BLaER1 (cell line): ENCODE data around the gene SPRED3.
"Not testable (repeated sequence)": the region's sequence is repeated elsewhere in the genome, so short reads cannot be mapped to it uniquely, and the experiment has no call there.

ENCODE experiments used
- H3K27ac ChIP-seq: shearing (Covaris generic); formaldehyde crosslinking; 2 replicates; pipeline ENCODE4 v1.8.1; 2022
- H3K27me3 ChIP-seq: shearing (Covaris generic); formaldehyde crosslinking; 2 replicates; pipeline ENCODE4 v1.8.1; 2022
- H3K36me3 ChIP-seq: shearing (Covaris generic); formaldehyde crosslinking; 2 replicates; pipeline ENCODE4 v1.8.1; 2022
- H3K4me1 ChIP-seq: shearing (Covaris generic); formaldehyde crosslinking; 2 replicates; pipeline ENCODE4 v1.8.1; 2022
- H3K4me2 ChIP-seq: shearing (Covaris generic); formaldehyde crosslinking; 2 replicates; pipeline ENCODE4 v1.8.1; 2022
- H3K4me3 ChIP-seq: shearing (Covaris generic); formaldehyde crosslinking; 2 replicates; pipeline ENCODE4 v1.8.1; 2022
- H3K9ac ChIP-seq: shearing (Covaris generic); formaldehyde crosslinking; 2 replicates; pipeline ENCODE4 v1.8.1; 2022
- H3K9me3 ChIP-seq: shearing (Covaris generic); formaldehyde crosslinking; 2 replicates; pipeline ENCODE4 v1.8.1; 2022
- H4K20me1 ChIP-seq: shearing (Covaris generic); formaldehyde crosslinking; 2 replicates; pipeline ENCODE4 v1.8.1; 2022
- Cebpa-rat ChIP-seq: shearing (Covaris generic); IDR thresholded peaks from 2 replicates; pipeline ENCODE4 v1.8.1; 2022

SPRED3 gene

GRCh38 chr19:38413416-38413815 is 24.9 kb downstream of the SPRED3 start:
- no peaks in the 10 kb centered on the region for H4K20me1 ChIP-seq
- no peak for TF ChIP-seq Cebpa-rat
- H3K27ac ChIP-seq: no peak overlapping the region
- H3K4me2 ChIP-seq: no peak overlapping the region
- H3K27me3 ChIP-seq: no peaks in the 10 kb centered on the region
- H3K4me1 ChIP-seq: peaks cover 16% of the 10 kb centered on the region
- H3K9me3 ChIP-seq: no peaks in the 10 kb centered on the region
- H3K36me3 ChIP-seq: no peaks in the 10 kb centered on the region
- no peak overlapping the region for H3K4me3 ChIP-seq
- H3K9ac ChIP-seq: no peak overlapping the region

GRCh38 chr19:38417146-38417543 is 28.6 kb downstream of the SPRED3 start:
- no peak for TF ChIP-seq Cebpa-rat
- Histone ChIP-seq H4K20me1 (no peaks in the 10 kb centered on the region), H3K4me2 (peak overlapping the region; percentile 94), H3K9me3 (no peaks in the 10 kb centered on the region), H3K27me3 (no peaks in the 10 kb centered on the region), H3K4me1 (peaks cover 19% of the 10 kb centered on the region), H3K27ac (no peak overlapping the region), H3K4me3 (peak overlapping the region; percentile 60; the same call in 1 of the 2 replicates), H3K9ac (no peak overlapping the region), H3K36me3 (no peaks in the 10 kb centered on the region)

- peaks cover 24% of the 10 kb centered on the region for H3K4me1 ChIP-seq
- peak overlapping the region; percentile 94 for H3K4me2 ChIP-seq
- H3K27me3 ChIP-seq: no peaks in the 10 kb centered on the region
- H4K20me1 ChIP-seq: no peaks in the 10 kb centered on the region
- peak overlapping the region; percentile 35; the same call in 1 of the 2 replicates for H3K9ac ChIP-seq
- H3K4me3 ChIP-seq: peak overlapping the region; percentile 60
- TF ChIP-seq Cebpa-rat: no peak
- H3K27ac ChIP-seq: peak overlapping the region; percentile 38; the same call in 1 of the 2 replicates
- no peaks in the 10 kb centered on the region for H3K36me3 ChIP-seq
- H3K9me3 ChIP-seq: no peaks in the 10 kb centered on the region
These were observed 29.3 kb downstream of the SPRED3 start for GRCh38 chr19:38417544-38418506.

- Histone ChIP-seq H4K20me1 (no peaks in the 10 kb centered on the region), H3K4me3 (no peak overlapping the region), H3K27ac (no peak overlapping the region), H3K36me3 (no peaks in the 10 kb centered on the region), H3K4me1 (peaks cover 43% of the 10 kb centered on the region), H3K9me3 (no peaks in the 10 kb centered on the region), H3K9ac (no peak overlapping the region), H3K27me3 (no peaks in the 10 kb centered on the region), H3K4me2 (no peak overlapping the region)
- TF ChIP-seq Cebpa-rat: no peak
These were observed 32.4 kb downstream of the SPRED3 start for GRCh38 chr19:38420935-38421334.

- H3K4me1 ChIP-seq: peaks cover 52% of the 10 kb centered on the region
These were observed 33.4 kb downstream of the SPRED3 start for GRCh38 chr19:38421856-38422255.

GRCh38 chr19:38422438-38422837 is 33.9 kb downstream of the SPRED3 start:
- Histone ChIP-seq H3K4me1 (peaks cover 52% of the 10 kb centered on the region), H3K9ac (no peak overlapping the region), H3K27ac (no peak overlapping the region), H3K9me3 (no peaks in the 10 kb centered on the region), H4K20me1 (no peaks in the 10 kb centered on the region), H3K36me3 (no peaks in the 10 kb centered on the region), H3K27me3 (no peaks in the 10 kb centered on the region), H3K4me3 (no peak overlapping the region), H3K4me2 (no peak overlapping the region)
- no peak for TF ChIP-seq Cebpa-rat

More at GRCh38 chr19:38421856-38422255, 33.4 kb downstream of the SPRED3 start:
- no peaks in the 10 kb centered on the region for H4K20me1 ChIP-seq
- H3K9ac ChIP-seq: no peak overlapping the region
- H3K36me3 ChIP-seq: no peaks in the 10 kb centered on the region
- H3K27me3 ChIP-seq: no peaks in the 10 kb centered on the region
- H3K4me2 ChIP-seq: no peak overlapping the region
- H3K9me3 ChIP-seq: no peaks in the 10 kb centered on the region
- H3K4me3 ChIP-seq: no peak overlapping the region
- H3K27ac ChIP-seq: no peak overlapping the region
- TF ChIP-seq Cebpa-rat: no peak

GRCh38 chr19:38424272-38424671 is 35.8 kb downstream of the SPRED3 start:
- no peak for TF ChIP-seq Cebpa-rat
- Histone ChIP-seq H3K4me3 (no peak overlapping the region), H4K20me1 (no peaks in the 10 kb centered on the region), H3K9ac (no peak overlapping the region), H3K9me3 (no peaks in the 10 kb centered on the region), H3K4me2 (no peak overlapping the region), H3K27ac (no peak overlapping the region), H3K4me1 (peaks cover 47% of the 10 kb centered on the region), H3K36me3 (no peaks in the 10 kb centered on the region), H3K27me3 (no peaks in the 10 kb centered on the region)

GRCh38 chr19:38425222-38425809 is 36.8 kb downstream of the SPRED3 start:
- no peaks in the 10 kb centered on the region for H4K20me1 ChIP-seq
- no peaks in the 10 kb centered on the region for H3K36me3 ChIP-seq
- H3K27ac ChIP-seq: peak overlapping the region; percentile 36; the same call in 1 of the 2 replicates
- peak overlapping the region; percentile 42 for H3K4me3 ChIP-seq
- peaks cover 53% of the 10 kb centered on the region for H3K4me1 ChIP-seq
- no peaks in the 10 kb centered on the region for H3K9me3 ChIP-seq
- H3K27me3 ChIP-seq: no peaks in the 10 kb centered on the region
- peak overlapping the region; percentile 47; the same call in 1 of the 2 replicates for H3K9ac ChIP-seq
- no peak for TF ChIP-seq Cebpa-rat
- H3K4me2 ChIP-seq: peak overlapping the region; percentile 93

GRCh38 chr19:38425810-38426466 is 37.4 kb downstream of the SPRED3 start, which contains the start of gene RASGRP4:
Gene RASGRP4, minus strand, starts transcription at chr19:38426219. Its CDS starts 128 bp downstream, at chr19:38426091.
- Histone ChIP-seq H3K27me3 (no peaks in the 10 kb centered on the region), H3K9me3 (no peaks in the 10 kb centered on the region), H3K4me3 (peak within 1 kb of the TSS; percentile 42), H4K20me1 (no peaks in the 10 kb centered on the region), H3K36me3 (no peaks in the 10 kb centered on the region), H3K9ac (peak within 1 kb of the TSS; percentile 47; the same call in 1 of the 2 replicates), H3K27ac (peak within 1 kb of the TSS; percentile 36; the same call in 1 of the 2 replicates), H3K4me2 (peak within 1 kb of the TSS; percentile 93), H3K4me1 (peaks cover 53% of the 10 kb centered on the region)
- no peak for TF ChIP-seq Cebpa-rat

- not testable (repeated sequence) for H3K27me3 ChIP-seq, H3K4me3 ChIP-seq, H3K9ac ChIP-seq, H3K27ac ChIP-seq, H3K9me3 ChIP-seq, H4K20me1 ChIP-seq, H3K36me3 ChIP-seq
- H3K4me1 ChIP-seq: peaks cover 53% of the 10 kb centered on the region
- peak overlapping the region; percentile 93 for H3K4me2 ChIP-seq
These were observed 38.7 kb downstream of the SPRED3 start for GRCh38 chr19:38427035-38427677.
